Measurements from ENCODE around the gene DMD. TPM values are rescaled to one million over a fixed set of nuclear protein-coding genes. Genes with fewer than 3 reads are reported as not detected.

The DMD gene
- polyA plus RNA-seq, 1 donor from 2014 or later = 21.6 TPM

DNA sequence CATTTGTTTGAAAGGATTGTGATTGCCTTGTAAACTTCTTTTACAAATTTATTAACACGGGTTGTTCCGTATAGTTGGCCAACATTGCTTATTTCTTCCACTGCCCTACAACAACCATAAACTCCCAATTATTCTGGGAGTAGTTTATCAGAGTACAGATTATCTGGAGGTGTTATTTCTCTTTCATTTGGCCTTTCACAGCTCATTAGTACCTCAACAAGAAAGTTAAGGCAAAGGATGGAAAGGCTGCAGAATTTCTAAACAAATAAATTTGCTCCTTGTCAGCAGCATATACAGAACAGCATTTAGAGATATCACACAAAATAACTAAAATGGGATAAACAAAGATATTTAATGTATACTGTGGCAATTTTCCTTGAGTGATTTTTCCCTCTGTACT is 548.8 kb downstream of the DMD start:
- Histone ChIP-seq H2AFZ (ENCODE audit: low read depth, low read length) (no peak overlapping the region), H3K36me3 (ENCODE audit: insufficient read depth, low read length) (no peaks in the 10 kb centered on the region), H3K9me2 (ENCODE audit: insufficient read depth, low read length) (no peaks in the 10 kb centered on the region), H3K27ac (ENCODE audit: low read length) (no peak overlapping the region), H3F3A (ENCODE audit: insufficient read depth, low read length, poor library complexity, severe bottlenecking) (no peaks in the 10 kb centered on the region), H3K9me3 (ENCODE audit: low read length) (no peaks in the 10 kb centered on the region), H4K20me1 (ENCODE audit: insufficient read depth) (no peaks in the 10 kb centered on the region), H3K79me2 (replicated peaks; ENCODE audit: insufficient read depth, low read length) (no peaks in the 10 kb centered on the region), H3K4me2 (ENCODE audit: low read length) (no peak overlapping the region), H3K9ac (ENCODE audit: low read length) (no peak overlapping the region), H3K4me3 (ENCODE audit: low read length) (no peak overlapping the region), H3K27me3 (ENCODE audit: insufficient read depth, low read depth, low read length) (no peaks in the 10 kb centered on the region)
- TF ChIP-seq EZH2 (IDR thresholded peaks at IDR 0.05; ENCODE audit: borderline replicate concordance, insufficient read depth, low read length, poor library complexity, severe bottlenecking) = no peak
- no peak for TF ChIP-seq SMC3 (conservative IDR thresholded peaks at IDR 0.05; ENCODE audit: poor library complexity)
- TF ChIP-seq REST (IDR thresholded peaks at IDR 0.05; ENCODE audit: borderline replicate concordance) = no peak
- TF ChIP-seq EP300 (conservative IDR thresholded peaks at IDR 0.05; ENCODE audit: poor library complexity, severe bottlenecking) = no peak
- TF ChIP-seq, protein P1, sequence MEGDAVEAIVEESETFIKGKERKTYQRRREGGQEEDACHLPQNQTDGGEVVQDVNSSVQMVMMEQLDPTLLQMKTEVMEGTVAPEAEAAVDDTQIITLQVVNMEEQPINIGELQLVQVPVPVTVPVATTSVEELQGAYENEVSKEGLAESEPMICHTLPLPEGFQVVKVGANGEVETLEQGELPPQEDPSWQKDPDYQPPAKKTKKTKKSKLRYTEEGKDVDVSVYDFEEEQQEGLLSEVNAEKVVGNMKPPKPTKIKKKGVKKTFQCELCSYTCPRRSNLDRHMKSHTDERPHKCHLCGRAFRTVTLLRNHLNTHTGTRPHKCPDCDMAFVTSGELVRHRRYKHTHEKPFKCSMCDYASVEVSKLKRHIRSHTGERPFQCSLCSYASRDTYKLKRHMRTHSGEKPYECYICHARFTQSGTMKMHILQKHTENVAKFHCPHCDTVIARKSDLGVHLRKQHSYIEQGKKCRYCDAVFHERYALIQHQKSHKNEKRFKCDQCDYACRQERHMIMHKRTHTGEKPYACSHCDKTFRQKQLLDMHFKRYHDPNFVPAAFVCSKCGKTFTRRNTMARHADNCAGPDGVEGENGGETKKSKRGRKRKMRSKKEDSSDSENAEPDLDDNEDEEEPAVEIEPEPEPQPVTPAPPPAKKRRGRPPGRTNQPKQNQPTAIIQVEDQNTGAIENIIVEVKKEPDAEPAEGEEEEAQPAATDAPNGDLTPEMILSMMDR (IDR thresholded peaks at IDR 0.05; ENCODE audit: poor library complexity, severe bottlenecking) = no peak
- TF ChIP-seq RAD21 (conservative IDR thresholded peaks at IDR 0.05) = no peak
- no peak for TF ChIP-seq TAF1 (IDR thresholded peaks at IDR 0.05; ENCODE audit: low read depth)
- TF ChIP-seq POLR2AphosphoS5 (IDR thresholded peaks at IDR 0.05) = no peak
- TF ChIP-seq MXI1 (conservative IDR thresholded peaks at IDR 0.05; ENCODE audit: poor library complexity, severe bottlenecking) = no peak

DNA sequence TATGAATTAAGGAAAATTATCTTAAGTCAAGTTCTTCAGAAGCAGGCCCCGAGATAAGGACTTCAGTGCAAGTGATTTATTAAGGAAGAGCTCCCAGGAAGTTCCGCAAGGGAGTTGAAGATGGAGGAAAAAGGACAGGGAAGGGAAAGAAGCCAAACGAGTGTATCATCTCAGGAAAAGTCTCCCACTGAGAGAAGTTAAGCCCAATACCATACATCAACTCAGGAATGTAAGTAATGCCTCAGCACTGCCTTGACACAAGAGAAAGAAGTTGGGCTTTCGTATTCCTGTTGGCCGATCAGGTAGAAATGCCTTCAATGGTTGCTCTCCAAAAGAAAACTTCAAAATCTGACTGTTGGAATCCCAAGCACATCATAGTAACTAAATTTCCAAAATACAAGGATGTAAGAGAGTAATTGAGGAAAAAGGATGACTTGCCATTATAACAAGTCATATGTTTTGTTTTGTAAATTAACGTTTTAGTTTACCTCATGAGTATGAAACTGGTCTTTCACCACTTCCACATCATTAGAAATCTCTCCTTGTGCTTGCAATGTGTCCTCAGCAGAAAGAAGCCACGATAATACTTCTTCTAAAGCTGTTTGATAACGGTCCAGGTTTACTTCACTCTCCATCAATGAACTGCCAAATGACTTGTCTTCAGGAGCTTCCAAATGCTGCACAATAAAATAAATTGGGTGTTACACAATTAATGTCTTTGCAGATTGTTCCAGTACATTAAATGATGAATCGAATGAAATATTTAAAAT is 566.7 kb downstream of the DMD start:
- Histone ChIP-seq H3K9me2 (ENCODE audit: insufficient read depth, low read length) (no peaks in the 10 kb centered on the region), H3K4me3 (ENCODE audit: low read length) (no peak overlapping the region), H3F3A (ENCODE audit: insufficient read depth, low read length, poor library complexity, severe bottlenecking) (no peaks in the 10 kb centered on the region), H3K79me2 (replicated peaks; ENCODE audit: insufficient read depth, low read length) (no peaks in the 10 kb centered on the region), H3K27me3 (ENCODE audit: insufficient read depth, low read depth, low read length) (no peaks in the 10 kb centered on the region), H3K9ac (ENCODE audit: low read length) (no peak overlapping the region), H3K9me3 (ENCODE audit: low read length) (no peaks in the 10 kb centered on the region), H4K20me1 (ENCODE audit: insufficient read depth) (no peaks in the 10 kb centered on the region), H3K36me3 (ENCODE audit: insufficient read depth, low read length) (no peaks in the 10 kb centered on the region), H3K27ac (ENCODE audit: low read length) (no peak overlapping the region), H3K4me2 (ENCODE audit: low read length) (no peak overlapping the region), H2AFZ (ENCODE audit: low read depth, low read length) (no peak overlapping the region)
- TF ChIP-seq EP300 (conservative IDR thresholded peaks at IDR 0.05; ENCODE audit: poor library complexity, severe bottlenecking) = no peak
- TF ChIP-seq REST (IDR thresholded peaks at IDR 0.05; ENCODE audit: borderline replicate concordance) = no peak
- TF ChIP-seq EZH2 (IDR thresholded peaks at IDR 0.05; ENCODE audit: borderline replicate concordance, insufficient read depth, low read length, poor library complexity, severe bottlenecking) = no peak
- TF ChIP-seq, protein P1 (IDR thresholded peaks at IDR 0.05; ENCODE audit: poor library complexity, severe bottlenecking) = no peak
- no peak for TF ChIP-seq SMC3 (conservative IDR thresholded peaks at IDR 0.05; ENCODE audit: poor library complexity)
- TF ChIP-seq RAD21 (conservative IDR thresholded peaks at IDR 0.05) = no peak
- no peak for TF ChIP-seq MXI1 (conservative IDR thresholded peaks at IDR 0.05; ENCODE audit: poor library complexity, severe bottlenecking)
- no peak for TF ChIP-seq POLR2AphosphoS5 (IDR thresholded peaks at IDR 0.05)
- no peak for TF ChIP-seq TAF1 (IDR thresholded peaks at IDR 0.05; ENCODE audit: low read depth)
